HEK293T (cell line): Measurements from ENCODE around the gene CREB5.

ENCODE experiments used
- ELF4 ChIP-seq: fragments of 450-650 bp; IDR thresholded peaks from 2 replicates; pipeline ENCODE4 v1.6.1; 2017; ENCODE audit warnings: antibody characterized with exemption
- FOXA1 ChIP-seq: fragments of 450-650 bp; IDR thresholded peaks from 2 replicates; pipeline ENCODE4 v1.6.1; 2016; ENCODE audit warnings: mild to moderate bottlenecking
- FOXM1 ChIP-seq: fragments of 450-650 bp; IDR thresholded peaks from 2 replicates; pipeline ENCODE4 v1.6.1; 2017; ENCODE audit warnings: mild to moderate bottlenecking, borderline replicate concordance
- NFRKB ChIP-seq: fragments of 450-650 bp; IDR thresholded peaks from 2 replicates; pipeline ENCODE4 v1.6.1; 2016; ENCODE audit warnings: mild to moderate bottlenecking, moderate library complexity
- PKNOX1 ChIP-seq: fragments of 450-650 bp; IDR thresholded peaks from 2 replicates; pipeline ENCODE4 v1.6.1; 2016
- SUZ12 ChIP-seq: fragments of 450-650 bp; IDR thresholded peaks from 2 replicates; pipeline ENCODE4 v1.6.1; 2016; ENCODE audit warnings: mild to moderate bottlenecking

- TF ChIP-seq FOXM1 (no peak), SUZ12 (no peak), FOXA1 (no peak), NFRKB (no peak), ELF4 (no peak), PKNOX1 (no peak)
These were observed 312.8 kb downstream of the CREB5 start for GRCh38 chr7:28725045-28725642.
